ENCODE results near the gene NR1H4. TPM values are rescaled to one million over a fixed set of nuclear protein-coding genes. Genes with fewer than 3 reads are reported as not detected.

NR1H4 gene
- total RNA-seq, 1 experiment from 2014 or later, result not detected

Small RNA genes within 50 kb of the gene (small RNA-seq; reads per million reads assigned to genes)
- gene AC010200.2, result not detected

Other genes with a start within 250 kb of the NR1H4 start
- 2.1 and 2.4 TPM in 2 replicates for gene DEPDC4, start 206.8 kb upstream of the NR1H4 start, total RNA-seq (2014; rRNA removed; shearing (Covaris generic))
- 23.6 and 25.5 TPM in 2 replicates for gene SCYL2, start 206.7 kb upstream of the NR1H4 start, total RNA-seq (2014; rRNA removed; shearing (Covaris generic))
- gene SLC17A8, start 116.8 kb upstream of the NR1H4 start, total RNA-seq (2014; rRNA removed; shearing (Covaris generic)), result not detected in 2 replicates
- gene GAS2L3, start 99.8 kb downstream of the NR1H4 start, total RNA-seq (2014; rRNA removed; shearing (Covaris generic)), result not detected in 2 replicates